ENCODE results near the gene CCNDBP1.
"Not testable (repeated sequence)": the region's sequence is repeated elsewhere in the genome, so short reads cannot be mapped to it uniquely, and the experiment has no call there.

CCNDBP1 gene

DNA sequence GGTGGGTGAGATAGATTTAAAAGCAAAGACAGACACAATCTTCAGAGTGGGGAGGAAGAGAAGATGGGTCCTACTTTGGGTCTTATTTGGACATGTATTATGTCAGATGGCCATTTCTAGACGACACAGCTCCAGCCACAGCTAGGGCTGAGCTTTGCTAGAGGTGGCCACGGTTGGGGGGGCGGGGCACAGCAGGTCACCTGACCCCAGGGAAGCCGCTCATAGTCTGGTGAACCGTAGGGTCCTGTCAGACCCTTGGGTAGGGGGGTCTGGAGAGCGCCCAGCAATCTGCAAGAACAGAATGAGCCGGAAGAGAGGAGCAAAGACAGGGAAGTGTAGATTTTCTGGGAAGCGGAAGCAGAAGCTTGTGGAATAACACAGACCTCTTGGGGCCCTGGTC, 29.0 kb downstream of the CCNDBP1 start:
- DNase-seq (ENCODE audit: extremely low read depth in 1 of 2, low read depth in 1 of 2): no peak

- no peak for DNase-seq (ENCODE audit: extremely low read depth in 1 of 2, low read depth in 1 of 2)
Observed at GRCh38 chr15:43214592-43215295, 29.5 kb downstream of the CCNDBP1 start.

DNA sequence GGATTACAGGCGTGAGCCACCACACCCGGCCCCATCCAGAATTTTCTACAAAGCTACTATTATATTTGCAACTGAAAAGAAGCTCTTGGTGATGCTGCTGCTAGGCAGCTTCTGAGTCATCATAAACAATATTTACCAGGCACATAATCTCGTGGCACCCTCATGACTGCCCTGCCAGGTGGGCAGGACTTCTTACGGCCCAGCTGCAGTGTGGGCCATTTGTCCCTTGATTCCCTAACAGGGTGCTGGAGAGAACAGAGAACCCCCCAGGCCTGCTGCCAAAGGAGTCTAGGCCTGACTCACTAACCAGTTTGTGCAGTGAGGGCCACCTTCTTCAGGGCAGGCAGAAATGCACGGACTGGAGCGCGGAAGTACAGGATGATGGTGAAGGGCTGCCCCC, 30.8 kb downstream of the CCNDBP1 start:
- DNase-seq (ENCODE audit: extremely low read depth in 1 of 2, low read depth in 1 of 2): no peak

DNA sequence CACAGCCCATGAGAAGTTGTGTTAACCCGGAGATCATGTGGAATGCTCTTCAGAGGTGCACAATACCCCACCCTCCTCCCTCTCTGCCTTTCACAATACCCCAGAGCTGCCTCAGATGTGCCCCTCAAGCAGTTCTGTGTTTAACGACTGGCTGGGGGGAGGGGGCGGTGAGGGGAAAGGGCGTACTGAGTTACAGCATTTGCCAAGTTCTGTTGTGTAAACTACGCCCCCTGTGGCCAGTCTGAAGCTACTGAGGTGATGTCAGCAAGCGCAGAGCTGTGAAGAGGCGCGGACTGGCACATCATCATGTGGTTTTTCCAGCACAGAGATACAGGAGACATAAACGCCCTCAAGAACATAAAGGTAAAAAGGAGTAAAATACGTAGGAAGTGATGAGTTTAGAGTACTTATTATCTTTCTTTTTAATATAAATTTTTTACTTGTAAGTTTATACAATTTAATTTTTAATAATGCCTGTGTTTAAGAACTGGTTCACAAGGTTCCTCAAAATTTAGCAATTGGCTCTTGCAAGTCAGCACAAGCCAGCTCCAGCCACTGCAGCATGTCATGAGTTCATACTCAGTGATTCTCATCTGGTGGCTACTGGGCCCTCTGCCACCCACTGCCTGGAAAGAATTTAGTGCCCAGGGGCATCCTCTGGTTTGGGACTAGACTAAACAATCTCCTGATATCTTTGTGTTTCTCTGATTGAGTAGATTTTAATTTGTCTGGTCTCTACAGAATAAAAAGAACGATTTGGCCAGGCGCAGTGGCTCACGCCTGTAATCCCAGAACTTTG, 33.9 kb downstream of the CCNDBP1 start:
- DNase-seq (ENCODE audit: extremely low read depth in 1 of 2, low read depth in 1 of 2): no peak

- DNase-seq (ENCODE audit: extremely low read depth in 1 of 2, low read depth in 1 of 2): no peak
Observed at GRCh38 chr15:43219929-43220928, 35.0 kb downstream of the CCNDBP1 start.

GRCh38 chr15:43220991-43221403, 35.8 kb downstream of the CCNDBP1 start, which contains the start of gene EPB42:
Gene EPB42, minus strand, starts transcription at chr15:43221018. Its CDS starts 193 bp downstream, at chr15:43220825.
- DNase-seq (ENCODE audit: extremely low read depth in 1 of 2, low read depth in 1 of 2): no peak

DNA sequence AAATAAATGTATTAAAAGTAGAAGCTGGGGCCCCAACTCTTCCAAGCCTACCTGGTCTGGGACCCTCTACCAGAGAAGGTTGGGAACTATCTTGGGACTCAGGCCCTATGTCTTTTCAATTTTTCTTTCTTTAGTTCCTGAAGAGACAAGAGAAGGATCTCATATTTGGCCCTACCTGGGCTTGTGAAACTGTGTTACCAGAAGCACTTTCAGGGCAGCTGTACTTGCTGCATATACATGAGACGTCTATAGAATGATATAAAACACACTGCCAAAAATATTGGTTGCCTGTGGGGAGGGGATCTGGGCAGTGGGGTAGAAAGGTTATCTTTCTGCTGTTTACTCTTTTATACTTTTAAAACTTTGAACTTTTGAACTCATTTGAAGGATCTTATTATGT, 36.2 kb downstream of the CCNDBP1 start:
- DNase-seq (ENCODE audit: extremely low read depth in 1 of 2, low read depth in 1 of 2): no peak

DNA sequence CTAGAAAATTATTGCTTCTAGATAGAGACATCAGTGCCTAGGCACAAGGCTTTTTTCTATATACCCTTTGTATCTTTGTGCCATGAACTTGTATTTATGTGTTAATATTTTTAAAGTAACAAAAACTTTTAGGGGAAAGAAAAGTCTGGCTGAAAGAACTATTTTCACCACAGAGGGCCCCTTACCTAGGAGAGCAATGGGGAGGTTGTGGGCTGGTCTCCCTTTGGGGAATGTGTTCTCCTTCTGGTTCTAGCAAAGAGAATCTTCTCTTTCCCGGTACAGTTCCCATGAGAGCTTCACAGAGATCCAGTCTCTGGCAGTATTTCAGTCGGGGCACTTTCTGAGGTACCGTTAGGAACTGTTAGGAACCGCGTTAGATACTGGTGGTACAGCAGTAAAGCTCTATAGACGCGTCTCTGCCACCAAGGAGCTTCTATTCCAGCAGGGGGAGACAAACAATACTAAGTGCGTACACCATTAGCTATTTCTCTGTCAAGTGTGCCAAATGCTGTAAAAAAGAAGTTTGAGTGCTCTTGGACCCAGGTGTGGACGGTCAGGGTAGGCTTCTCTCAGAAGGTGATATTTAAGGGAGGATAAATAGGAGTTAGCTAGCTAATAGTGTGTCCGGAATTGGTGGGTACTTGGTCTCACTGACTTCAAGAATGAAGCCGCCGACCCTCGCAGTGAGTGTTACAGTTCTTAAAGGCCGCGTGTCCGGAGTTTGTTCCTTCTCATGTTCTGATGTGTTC, 40.2 kb downstream of the CCNDBP1 start:
- no peak for DNase-seq (ENCODE audit: extremely low read depth in 1 of 2, low read depth in 1 of 2)

GRCh38 chr15:43225950-43226255, 40.7 kb downstream of the CCNDBP1 start:
- not testable (repeated sequence) for DNase-seq (ENCODE audit: extremely low read depth in 1 of 2, low read depth in 1 of 2)

- DNase-seq (ENCODE audit: extremely low read depth in 1 of 2, low read depth in 1 of 2): no peak
Observed at GRCh38 chr15:43226436-43227305, 41.5 kb downstream of the CCNDBP1 start.

- DNase-seq (ENCODE audit: extremely low read depth in 1 of 2, low read depth in 1 of 2): no peak
Observed at GRCh38 chr15:43229977-43230376, 44.8 kb downstream of the CCNDBP1 start.

DNA sequence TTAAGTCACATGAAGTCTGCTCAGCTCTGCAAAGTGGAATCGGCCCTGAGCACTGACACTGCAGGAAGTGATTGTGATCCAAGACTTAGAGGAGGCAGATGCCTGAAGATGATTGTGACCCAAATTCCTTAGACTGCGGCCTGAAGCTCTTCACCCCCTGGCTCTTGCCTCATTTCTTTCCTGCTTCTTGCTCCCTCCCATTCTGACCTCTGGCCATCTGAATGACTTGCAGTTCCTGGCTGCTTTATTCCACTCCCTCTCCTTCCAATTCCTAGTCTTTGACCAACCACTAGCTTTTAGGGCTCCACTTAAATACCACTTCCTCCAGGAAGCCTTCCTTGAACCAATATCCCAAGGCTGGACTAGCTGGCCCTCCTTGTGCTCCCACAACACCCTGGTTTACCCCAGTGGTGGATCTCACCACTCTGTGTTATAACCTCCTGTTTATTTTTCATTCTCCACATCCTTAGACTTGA, 45.5 kb downstream of the CCNDBP1 start:
- no peak for DNase-seq (ENCODE audit: extremely low read depth in 1 of 2, low read depth in 1 of 2)

DNA sequence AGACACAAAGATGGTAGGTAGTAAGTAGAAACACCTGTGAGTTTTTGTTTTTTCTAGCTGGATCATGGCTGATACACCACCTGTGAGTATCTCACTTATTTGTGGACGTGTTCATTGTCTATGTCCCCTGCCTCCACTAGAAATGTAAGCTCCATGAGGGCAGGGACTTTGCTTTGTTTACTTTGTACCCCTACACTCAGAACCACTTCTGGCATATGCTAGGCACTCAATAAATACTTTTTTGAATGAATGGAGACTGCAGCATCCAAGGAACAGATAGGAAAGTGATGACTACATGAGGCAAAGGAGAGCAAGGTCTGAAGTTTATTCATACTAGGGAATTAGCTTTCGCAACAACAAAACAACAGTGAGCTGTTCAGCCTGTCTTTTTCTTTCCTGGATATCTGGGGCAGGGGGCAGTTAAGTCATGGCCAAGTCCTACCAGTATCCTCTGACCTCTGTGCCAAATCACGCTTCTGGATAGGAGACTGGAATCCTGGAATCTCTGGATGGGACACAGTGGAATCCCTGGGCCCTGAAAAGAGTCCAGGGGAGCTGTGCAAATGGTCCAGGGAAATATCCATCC, 47.2 kb downstream of the CCNDBP1 start:
- DNase-seq (ENCODE audit: extremely low read depth in 1 of 2, low read depth in 1 of 2): no peak

DNA sequence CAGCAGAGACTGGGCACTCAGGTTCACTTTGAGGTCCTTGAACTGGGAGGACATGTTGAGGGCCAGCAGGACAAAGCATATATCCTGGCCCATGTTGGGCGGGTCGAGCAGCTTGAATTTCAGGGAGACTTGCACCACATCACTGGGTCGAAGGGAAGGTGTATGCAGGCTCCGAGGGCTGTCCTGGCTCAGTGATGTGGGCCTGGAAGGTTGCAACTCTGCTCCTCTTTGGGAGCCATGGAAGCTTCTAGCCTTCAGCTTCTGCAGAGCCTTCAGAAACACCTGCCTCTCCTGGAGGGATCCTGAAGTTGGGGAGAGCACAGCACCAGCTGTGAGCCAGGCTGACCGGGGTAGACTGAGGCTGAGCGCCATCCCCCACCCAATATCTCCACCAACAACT, 50.3 kb downstream of the CCNDBP1 start:
- no peak for DNase-seq (ENCODE audit: extremely low read depth in 1 of 2, low read depth in 1 of 2)

DNA sequence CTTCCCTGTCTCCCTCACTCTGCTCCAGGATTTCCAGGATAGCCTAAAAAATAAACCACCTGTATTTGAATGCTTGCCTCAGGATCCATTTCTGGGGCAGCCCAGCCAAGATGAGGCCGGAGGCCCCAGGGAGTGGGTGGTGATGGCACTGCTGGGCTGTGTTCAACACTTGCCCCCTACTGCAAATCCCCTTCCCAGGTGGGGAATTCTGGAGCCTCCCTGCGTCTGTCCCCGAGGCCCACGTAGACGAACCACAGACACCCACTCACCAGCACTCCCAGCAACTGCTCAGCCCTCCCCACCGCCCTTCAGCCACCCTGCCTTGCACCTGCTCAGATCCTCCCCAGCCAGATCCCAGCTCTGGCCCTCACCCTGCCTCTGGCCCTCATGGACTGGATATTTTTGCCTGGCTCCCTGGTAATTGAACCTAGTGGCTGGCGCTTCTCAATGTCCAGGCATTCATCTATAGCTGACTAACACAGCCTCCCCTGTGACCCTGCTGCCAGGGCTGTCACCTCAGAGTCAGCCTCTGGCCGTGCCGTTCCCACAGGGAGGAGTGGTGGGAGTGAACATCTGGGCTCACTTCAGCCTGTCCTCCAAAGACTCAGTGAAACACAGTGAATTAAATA, 52.8 kb downstream of the CCNDBP1 start:
- no peak for DNase-seq (ENCODE audit: extremely low read depth in 1 of 2, low read depth in 1 of 2)

- DNase-seq (ENCODE audit: extremely low read depth in 1 of 2, low read depth in 1 of 2): no peak
Observed at GRCh38 chr15:43238671-43239131, 53.5 kb downstream of the CCNDBP1 start.

GRCh38 chr15:43239732-43240491, 54.7 kb downstream of the CCNDBP1 start:
- no peak for DNase-seq (ENCODE audit: extremely low read depth in 1 of 2, low read depth in 1 of 2)

DNA sequence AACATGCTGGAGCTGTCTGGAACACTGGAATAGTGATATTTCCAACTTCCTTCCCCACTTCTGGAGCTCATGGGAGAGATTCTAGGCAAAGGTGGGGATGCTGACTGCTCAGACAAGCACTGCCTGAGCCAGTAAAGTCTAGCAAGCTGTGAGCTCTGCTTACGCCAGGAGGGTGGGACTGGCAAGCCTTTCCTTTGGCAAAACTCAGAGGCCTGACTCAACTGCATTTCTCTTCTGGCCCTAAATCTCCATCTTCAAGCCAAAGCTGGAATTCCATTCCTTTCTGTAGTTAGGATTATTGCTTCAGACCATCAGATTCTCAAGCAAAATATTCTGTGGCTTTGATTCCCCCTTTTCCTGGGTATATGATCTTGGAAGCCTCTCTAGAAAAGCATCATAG, 55.9 kb downstream of the CCNDBP1 start:
- DNase-seq (ENCODE audit: extremely low read depth in 1 of 2, low read depth in 1 of 2): no peak

Measured in activated CD8-positive, alpha-beta memory T cell treated with anti-CD3 and anti-CD28 coated beads for 1 hour (primary cell).